Limb (tissue), 2 donors: Measurements from ENCODE around the gene ZDHHC11.
A peak's percentile ranks its signal among the peaks of the same experiment; 100 is the strongest.
"Not testable (repeated sequence)": the region's sequence is repeated elsewhere in the genome, so short reads cannot be mapped to it uniquely, and the experiment has no call there.

Experiments used
- DNase-seq, 2 donors: peaks; one replicate each; pipeline ENCODE4 v3.0.0-alpha.2; 2016; ENCODE audit errors: extremely low spot score in 2 of 2

The ZDHHC11 gene

DNA sequence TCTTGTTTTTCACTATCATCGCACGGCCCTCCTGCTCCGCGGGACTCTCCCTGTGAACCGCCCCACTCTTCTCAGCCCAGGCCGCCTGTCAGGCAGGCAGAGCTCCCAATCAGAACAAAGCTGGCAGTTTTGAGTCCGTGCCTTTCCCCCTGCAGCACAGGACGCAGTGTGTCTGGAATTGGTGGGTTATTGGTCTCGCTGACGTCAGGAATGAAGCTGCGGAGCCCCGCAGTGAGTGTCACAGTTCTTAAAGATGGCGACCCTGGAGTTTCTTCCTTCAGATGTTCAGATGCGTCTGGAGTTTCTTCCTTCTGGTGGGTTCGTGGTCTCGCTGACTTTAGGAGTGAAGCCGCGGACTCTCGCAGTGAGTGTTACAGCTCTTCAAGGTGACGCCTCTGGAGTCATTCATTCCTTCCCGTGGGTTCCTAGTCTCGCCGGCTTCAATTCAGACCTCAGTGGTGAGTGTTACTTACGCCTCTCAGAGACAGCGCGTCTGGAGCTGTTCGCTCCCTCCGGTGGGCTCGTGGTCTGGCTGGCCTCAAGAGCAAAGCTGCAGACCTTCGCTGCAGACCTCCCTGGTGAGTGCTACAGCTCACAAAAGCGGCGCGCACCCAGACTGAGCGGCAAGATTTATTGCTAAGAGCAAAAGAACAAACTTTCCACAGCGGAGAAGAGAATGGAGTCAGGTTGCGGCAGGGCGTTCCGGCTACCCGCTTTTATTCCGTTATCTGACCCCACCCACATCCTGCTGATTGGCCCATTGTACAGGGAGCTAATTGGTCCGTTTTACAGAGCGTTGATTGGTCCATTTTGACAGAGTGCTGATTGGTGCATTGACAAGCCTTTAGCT is 73.7 kb downstream of the ZDHHC11 start:
- DNase-seq: peak; percentile 43 to 53

DNA sequence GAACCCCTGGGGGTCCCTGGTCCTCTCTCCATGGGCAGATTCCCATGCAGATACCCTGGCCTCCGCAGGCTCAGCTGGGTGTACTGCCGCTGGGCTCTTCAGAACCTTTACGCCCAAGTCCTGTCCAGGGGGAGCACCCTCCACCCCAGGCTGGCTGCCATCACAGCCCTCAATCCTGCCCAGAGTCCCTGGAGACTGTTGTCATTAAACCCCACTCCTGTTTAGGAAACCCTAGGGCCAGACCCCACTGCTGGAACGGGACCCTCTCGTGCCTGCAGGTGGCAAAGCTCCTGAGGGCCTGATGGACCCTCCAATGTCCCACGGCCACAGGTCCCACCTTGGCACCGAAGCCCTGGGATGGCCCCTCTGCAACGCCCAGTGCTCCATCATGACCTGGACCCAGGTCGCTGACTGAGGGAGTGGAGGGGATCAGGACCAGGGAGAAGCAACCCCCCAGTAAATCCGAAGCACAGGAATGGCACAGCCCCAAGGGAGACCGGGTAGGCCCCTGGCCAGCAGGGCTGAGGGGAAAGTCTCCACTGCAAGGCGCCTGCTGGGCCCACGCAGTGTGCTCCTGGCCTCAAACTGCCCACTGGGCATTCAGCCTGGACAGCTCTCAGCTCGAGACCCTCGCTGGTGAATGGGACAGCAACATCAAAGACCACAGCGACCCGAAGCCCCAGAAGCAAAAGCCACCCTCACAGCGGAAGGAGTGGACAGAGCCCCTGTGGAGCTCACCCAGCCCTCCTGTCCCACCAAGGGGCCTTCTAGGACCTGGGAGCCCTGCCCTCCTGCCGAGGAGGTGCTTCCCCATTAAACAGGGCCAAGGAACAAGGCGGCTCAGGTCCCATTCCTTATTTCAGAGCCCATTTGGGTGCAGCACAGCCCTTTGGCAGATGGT is 74.6 kb downstream of the ZDHHC11 start:
- no peak for DNase-seq

DNA sequence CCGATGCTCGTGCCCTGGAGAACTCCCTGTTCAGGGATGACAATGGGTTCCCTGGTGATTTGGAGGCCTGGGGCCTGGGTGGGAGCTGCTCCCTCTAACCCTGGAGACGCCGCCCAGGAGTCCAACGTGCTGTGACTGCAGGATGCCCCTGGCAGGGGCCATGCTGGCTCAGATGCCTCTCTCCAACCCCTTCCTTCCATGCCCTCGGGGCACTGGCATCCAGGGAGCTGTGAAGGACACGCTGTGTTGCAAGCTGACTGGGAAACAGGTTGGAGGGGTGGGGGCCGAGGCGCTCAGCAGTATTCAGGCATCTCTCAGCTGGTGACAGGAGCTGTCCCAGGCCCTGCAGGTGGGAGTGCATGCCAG is 75.2 kb downstream of the ZDHHC11 start:
- peak in 1 of 2 donors; percentile 27 for DNase-seq

DNA sequence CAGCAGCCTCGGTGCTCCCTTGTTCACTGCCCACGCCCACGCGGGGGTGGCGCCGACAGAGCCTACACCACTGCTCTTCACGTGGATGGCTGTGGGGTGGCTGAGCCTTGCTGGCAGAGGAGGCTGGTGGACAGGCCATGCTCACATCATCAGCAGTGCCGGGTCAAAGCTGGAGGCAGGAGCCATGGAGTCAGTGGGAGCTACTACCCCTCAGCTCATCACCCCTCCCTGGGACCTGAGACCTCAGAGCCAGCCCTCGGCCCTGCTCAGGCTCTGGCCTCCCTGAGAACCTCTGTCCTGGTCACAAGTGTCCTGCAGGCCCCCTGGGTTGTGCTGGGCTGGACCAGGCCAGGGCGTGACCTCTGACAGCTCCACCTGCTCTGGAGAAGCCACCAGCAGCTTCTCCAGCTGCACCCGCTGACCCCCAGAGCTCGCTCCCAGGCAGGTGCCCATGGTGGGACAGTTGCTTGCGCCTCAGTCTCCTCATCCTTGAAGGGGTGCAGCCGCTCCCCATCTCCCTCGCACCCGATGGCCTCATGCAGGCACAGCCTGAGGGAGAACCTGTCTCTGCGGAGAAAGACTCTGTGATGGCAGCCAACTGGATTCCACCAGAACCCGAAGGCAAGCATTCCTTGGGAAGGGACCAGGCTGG is 75.8 kb downstream of the ZDHHC11 start:
- DNase-seq: peak in 1 of 2 donors; percentile 29

DNA sequence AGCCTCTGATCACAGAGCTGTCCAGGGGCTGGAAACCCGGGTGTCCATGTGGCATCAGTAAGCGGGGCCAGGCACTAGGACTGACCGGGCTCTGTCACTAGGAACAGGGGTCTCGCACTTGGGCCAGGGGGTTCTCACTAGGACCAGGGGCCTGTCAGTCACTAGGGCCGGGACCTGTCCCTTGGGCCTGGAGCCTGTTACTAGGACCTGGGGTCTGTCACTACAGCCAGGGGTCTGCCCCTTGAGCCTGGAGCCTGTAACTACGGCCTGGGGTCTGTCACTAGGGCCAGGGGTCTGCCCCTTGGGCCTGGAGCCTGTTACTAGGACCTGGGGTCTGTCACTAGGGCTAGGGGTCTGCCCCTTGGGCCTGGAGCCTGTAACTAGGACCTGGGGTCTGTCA is 76.5 kb downstream of the ZDHHC11 start:
- peak in 1 of 2 donors; percentile 29 for DNase-seq

DNA sequence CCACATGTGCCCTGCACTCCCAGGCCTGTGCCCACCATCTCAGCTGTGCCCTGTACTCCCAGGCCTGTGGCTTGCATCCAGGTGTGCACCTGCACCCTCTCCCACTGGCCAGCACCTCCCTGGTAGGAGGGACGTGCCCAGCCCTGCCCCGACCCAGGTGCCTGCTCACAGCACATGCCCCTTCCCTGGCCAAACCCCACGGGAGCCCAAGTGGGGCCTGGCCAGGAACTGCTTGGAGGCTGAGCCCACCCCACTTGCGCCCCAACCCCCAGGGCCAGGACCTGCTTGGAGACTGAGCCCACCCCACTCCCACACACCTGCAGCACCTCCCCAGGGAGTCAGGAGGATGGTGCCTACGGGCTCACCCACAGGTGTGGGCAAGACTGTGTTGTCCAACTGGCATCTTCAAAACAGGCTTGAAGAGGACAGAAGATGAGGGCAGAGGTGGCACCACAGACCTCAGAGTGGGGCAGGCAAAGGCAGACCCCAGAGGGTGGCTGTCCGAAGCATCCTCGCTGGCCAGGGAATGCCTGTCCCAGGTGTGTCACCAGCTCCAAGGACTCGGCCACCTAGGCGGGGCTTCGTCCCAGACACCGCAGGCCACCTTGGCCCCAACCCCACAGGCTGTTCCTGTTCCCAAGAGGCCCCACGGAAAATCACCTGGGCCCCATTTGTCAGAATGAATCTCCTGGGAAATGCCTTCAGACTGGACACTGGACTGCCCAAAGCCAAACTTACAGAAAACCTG is 77.1 kb downstream of the ZDHHC11 start:
- DNase-seq: peak in 1 of 2 donors; percentile 29

DNA sequence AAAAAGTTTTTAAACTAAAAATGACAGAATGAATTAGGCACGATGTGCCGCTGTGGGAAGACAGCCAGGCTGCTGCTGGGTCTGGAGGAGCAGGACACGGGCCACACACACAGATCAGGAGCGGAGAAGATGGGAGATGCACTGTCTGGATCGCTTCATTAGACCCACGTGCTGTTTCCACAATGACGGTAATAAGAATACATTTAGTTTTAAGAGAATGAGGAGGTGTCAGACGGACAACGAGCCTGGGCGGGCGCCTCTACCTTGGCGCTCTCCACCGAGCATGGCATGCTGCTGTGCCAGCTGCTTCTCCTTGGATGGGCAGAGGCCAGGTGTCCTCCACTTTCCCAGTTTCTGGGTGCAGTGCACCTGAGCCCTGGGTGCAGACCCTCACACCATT is 77.9 kb downstream of the ZDHHC11 start:
- DNase-seq: peak in 1 of 2 donors; percentile 11

DNA sequence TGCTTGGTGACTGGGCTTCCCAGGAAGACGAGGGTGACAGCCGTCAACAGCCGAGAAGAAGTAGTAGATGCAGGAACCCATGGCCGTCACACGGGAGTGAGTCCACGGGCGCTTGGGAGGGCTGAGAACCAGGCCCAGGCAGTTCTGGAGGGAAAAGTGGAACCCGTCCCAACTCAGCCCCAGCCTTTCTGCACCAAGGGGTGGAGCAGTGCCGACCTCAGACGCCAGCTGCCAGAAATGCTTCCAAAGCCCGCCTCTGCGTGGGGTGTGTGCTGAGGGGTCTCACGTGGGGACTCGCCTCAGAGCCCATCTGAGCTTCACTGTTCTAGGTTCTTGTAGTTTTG is 78.3 kb downstream of the ZDHHC11 start:
- DNase-seq: not testable (repeated sequence)

DNA sequence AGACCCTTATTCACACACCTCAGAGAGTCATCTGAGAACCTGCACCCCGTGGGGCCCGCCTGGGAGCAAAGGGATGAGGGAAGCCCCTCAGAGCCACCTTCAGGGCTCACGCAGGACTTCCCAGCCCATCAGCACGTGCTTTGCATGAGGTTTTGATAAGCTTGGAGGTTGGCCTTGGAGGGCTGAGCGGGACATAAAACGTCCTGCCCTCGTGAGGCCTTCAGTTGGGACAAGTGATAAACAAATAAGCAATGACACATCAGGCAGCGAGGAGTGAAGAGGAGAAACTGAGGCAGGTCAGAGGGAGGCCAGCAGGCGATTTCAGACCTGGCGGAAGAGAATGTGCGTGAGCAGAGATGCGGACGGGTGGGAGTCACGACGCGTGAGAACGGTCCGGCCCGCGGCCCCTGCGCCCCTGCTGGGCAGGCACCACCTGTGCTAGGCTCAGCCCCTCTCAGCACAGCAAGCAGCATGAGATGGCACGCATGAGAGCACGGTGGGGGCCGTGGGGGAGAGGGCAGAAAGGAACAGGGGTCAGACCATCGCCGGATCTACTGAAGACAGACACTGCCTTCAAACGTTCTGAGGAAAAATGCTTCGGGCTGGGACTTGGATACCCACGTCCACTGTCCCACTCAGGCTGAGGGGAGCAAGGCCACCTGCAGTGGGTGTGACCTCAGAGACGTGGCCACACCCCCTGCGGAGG is 78.8 kb downstream of the ZDHHC11 start:
- not testable (repeated sequence) for DNase-seq

DNA sequence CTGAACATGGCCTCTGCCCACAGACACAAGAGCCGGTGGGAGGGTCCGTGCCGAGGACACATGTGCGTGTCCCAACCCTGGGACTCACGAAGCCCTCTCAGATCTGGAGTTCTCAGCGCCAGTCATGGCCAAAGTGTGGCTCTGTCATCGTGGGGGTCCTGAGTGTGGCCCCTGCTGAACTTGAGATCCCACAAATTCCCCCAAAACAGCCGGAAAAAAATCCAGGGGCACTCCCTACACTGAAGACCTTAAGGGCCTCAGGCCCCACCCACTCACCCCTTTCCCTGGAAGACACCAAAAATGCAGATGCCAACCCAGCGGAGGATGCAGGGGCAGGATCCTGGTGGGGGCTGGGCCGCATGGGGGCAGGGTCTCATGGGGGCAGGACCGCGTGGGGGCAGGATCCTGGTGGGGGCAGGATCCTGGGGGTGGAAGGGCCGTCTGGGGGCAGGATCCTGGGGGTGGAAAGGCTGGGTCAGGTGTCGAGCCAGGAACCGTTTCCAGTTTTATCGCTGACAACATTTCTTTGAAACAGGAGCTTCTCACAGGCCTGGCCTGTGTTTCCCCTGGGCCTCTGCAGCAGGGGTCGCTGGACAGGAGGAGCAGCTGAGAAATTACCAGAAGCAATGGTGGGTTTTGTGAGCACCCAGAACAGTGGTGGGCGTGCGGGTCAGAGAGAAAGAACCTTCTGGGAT is 79.6 kb downstream of the ZDHHC11 start:
- DNase-seq: peak in 1 of 2 donors; percentile 31

DNA sequence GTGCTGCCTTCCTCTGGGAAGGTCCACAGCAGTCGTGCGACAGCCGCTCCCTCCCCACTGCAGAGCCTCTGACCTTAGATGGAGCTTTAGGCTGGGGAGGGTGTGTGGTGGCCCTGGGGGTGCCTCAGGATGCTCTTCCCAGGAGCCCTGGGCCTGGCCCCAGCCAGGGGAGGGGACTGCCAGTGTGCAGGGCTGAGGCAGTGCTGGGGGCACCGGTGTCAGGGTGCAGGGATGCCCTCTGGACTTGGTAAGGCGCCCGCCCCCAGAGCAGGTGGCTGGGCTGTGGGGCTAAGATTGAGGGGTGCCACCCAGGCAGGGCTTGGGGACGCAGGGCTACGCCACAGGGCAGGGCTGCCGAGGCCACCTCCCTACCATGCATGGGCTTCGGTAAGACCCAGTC is 80.2 kb downstream of the ZDHHC11 start:
- peak in 1 of 2 donors; percentile 29 for DNase-seq

DNA sequence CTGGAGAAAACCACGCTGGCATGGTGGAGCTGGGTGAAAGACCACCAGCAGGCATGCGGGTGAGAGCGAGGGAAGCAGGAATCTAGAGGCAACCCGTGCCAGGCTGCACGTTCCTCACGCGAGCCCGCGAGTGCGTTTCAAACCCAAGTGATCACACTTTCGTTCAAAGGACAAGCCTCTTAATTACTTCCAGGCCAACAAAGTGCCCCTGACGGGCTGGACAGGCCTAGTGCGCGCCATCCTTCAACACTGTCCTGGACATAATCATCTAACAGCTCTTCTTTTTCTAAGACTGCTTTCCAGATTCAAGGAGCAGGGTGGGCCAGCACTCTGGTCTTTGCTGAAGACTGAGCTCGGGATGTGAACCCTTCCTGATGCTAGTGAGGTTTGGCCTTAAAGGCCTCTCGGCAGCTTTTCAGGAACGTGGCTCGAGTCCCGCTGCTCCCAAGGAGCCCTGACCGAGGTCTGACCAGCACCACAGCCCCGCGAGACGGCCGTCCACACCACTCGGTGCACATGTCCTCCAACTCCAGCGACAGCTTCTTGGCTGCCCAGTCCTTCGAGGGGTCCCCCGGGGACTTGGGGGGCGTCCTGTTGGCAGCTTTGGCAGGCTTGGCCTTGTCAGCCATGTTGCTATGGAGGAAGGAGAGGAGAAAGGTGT is 81.2 kb downstream of the ZDHHC11 start:
- peak in 1 of 2 donors; percentile 26 for DNase-seq

DNA sequence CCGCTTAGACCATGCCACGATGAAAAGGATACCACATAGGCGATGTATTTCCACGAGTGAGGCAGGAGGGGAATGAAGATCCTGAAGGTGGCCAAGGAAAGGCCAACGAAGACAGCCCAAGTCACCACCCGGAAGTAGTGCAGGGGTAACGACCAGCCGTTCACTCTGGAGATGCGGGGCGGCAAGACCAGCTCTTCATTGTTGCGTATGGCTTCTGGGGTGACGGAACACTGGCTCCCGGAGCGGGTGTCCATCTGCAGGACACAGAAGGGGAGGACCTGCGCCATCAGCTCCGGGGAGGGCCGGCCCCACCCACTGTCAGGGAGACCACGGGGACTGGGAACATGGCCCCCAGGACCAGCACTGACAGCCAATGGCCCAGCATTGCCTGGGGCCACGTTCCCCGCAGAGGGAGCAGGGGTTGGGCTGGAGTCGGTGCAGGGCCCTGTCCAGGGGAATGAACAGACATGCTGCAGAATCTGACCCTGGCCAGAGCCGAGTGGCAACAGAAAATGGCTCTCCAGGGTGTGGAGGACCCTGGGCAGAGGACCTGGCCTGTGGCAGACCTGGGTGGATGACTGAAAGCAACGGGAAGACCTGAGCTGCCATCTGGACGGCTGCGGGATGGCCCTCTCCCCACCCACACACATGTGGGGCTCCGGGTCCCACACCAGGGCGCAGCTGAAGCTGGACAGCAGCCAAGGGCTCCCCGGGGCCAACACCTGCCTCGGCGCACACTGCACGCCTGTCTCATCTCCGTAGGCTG is 83.9 kb downstream of the ZDHHC11 start:
- DNase-seq: peak in 1 of 2 donors; percentile 26

DNA sequence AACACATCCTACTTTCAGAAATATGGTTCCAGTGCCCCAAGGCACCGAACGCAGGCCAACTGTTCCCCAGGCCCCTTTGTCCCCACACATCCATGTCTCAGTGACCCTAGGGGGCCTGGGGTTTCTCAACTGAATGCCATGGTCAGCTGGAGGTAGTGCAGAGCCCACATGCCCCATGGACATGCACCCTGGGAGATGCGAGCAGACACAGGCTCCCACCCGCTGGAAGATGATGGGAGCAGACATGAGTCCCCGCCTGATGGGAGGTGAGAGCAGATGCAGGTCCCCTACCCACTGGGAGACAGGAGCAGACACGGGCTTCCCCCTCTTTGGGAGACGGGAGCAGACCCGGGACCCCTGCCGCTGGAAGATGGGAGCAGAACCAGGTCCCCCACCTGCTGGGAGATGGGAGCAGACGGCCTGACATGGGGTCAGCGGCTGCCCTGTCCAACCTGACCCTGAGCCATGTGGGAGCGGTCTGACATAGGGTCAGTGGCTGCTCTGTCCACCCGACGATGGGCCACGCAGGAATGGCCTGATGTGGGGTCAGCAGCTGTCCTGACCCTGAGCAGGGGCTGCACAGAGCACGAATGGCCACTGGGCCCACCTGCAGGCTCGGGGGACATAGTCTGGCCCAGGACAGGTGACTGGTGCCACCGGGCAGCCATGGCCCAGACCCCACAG is 84.7 kb downstream of the ZDHHC11 start:
- DNase-seq: peak in 1 of 2 donors; percentile 26

DNA sequence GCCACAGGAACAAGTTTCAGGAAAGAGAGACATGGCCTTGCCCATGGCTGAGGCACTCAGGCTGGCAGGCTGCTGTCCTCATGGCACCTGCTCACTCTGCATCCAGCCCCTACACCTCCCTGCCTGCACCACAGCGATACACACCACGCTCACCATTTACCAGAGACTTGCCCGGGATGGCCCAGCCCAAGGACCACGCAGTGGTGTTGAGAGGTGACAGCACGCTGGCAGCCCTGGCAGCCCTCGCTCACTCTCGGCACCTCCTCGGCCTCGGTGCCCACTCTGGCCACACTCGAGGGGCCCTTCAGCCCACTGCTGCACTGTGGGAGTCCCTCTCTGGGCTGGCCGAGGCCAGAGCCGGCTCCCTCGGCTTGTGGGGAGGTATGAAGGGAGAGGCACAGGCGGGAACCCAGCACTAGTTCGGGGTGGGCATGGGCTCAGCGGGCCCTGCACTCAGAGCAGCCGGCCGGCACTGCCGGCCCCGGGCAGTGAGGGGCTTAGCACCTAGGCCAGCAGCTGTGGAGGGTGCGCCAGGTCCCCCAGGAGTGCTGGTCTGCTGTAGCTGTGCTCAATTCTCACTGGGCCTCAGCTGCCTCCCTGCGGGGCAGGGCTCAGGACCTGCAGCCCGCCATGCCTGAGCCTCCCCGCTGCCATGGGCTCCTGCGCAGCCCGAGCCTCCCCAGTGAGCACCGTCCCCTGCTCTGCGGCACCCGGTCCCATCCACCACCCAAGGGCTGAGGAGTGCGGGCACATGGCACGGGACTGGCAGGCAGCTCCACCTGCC is 86.6 kb downstream of the ZDHHC11 start:
- peak in 1 of 2 donors; percentile 21 for DNase-seq

DNA sequence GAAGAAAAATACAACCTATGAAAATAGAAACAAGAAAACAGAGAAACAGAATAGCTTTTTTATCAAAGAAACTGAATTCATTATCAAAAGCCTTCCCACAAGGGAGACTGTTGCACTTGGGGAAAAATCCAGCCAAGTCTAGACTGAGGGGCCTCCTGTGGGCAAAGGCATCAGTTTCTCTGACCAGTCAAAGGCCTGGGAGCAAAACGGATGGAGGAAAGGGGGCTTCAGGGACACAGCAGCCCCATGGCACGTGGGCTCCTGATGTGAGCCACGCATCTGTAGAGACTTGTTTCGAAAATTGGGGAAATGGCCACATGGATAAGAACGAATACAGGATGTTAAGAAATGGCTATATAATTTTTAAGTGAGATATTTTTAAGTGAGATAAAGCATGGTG is 87.4 kb downstream of the ZDHHC11 start:
- no peak for DNase-seq

DNA sequence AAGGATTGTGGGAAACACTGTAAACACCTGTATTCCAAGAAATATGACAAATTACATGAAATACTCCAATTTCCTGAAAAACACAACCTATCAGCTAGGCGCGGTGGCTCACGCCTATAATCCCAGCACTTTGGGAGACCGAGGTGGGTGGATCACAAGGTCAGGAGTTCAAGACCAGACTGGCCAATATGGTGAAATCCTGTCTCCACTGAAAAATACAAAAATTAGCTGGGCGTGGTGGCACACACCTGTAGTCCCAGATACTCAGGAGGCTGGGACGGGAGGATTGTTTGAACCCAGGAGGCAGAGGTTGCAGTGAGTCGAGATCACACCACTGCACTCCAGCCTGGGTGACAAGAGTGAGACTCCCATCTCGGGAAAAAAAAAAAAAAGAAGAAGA is 87.8 kb downstream of the ZDHHC11 start:
- DNase-seq: not testable (repeated sequence)
